HepG2 (cell line): ENCODE results near the gene NOTUM. TPM values are rescaled to one million over a fixed set of nuclear protein-coding genes. Genes with fewer than 3 reads are reported as not detected.

Experiments
- FOXK2 ChIP-seq: fragments of 450-650 bp; IDR thresholded peaks from 2 replicates; pipeline ENCODE4 v1.6.1; 2016
- GATA4 ChIP-seq: sonication (generic); IDR thresholded peaks from 2 replicates; pipeline ENCODE4 v1.6.1; 2016; ENCODE audit warnings: antibody characterized with exemption, low read depth, borderline replicate concordance
- HCFC1 ChIP-seq: fragments of 150-350 bp; IDR thresholded peaks from 2 replicates; pipeline ENCODE4 v1.6.1; 2014; ENCODE audit warnings: low read depth, low read length
- JUN ChIP-seq: sonication (generic); formaldehyde crosslinking; IDR thresholded peaks from 2 replicates; pipeline ENCODE4 v1.4.0; 2020; ENCODE audit warnings: mild to moderate bottlenecking, missing genetic modification reagents
- NAIF1 ChIP-seq: sonication (generic); formaldehyde crosslinking; IDR thresholded peaks from 2 replicates; pipeline ENCODE4 v1.5.0; 2020; ENCODE audit warnings: mild to moderate bottlenecking, missing genetic modification reagents, borderline replicate concordance
- NRL ChIP-seq: sonication (generic); formaldehyde crosslinking; IDR thresholded peaks from 2 replicates; pipeline ENCODE4 v1.5.0; 2020; ENCODE audit warnings: missing genetic modification reagents, mild to moderate bottlenecking, moderate library complexity, borderline replicate concordance
- SP1 ChIP-seq, 2 experiments: fragments of 450-650 bp in 1 of 2; sonication (generic) in 1 of 2; formaldehyde crosslinking in 1 of 2; IDR thresholded peaks; 2 replicates each; pipeline versions ENCODE4 v1.4.0 to v1.6.1; 2016 to 2020; ENCODE audit warnings: missing genetic modification reagents in 1 of 2
- THAP11 ChIP-seq: IDR thresholded peaks from 2 replicates; pipeline ENCODE4 v1.6.1; 2016; ENCODE audit warnings: missing biosample characterization, missing genetic modification reagents
- ZBTB21 ChIP-seq: sonication (generic); formaldehyde crosslinking; IDR thresholded peaks from 2 replicates; pipeline ENCODE4 v1.4.0; 2020; ENCODE audit warnings: missing genetic modification reagents
- ZC3H4 ChIP-seq: sonication (generic); formaldehyde crosslinking; IDR thresholded peaks from 2 replicates; pipeline ENCODE4 v1.4.0; 2020; ENCODE audit warnings: missing genetic modification reagents, borderline replicate concordance
- ZFP36 ChIP-seq: fragments of 150-350 bp; IDR thresholded peaks from 2 replicates; pipeline ENCODE4 v1.6.1; 2018; ENCODE audit warnings: borderline replicate concordance, low read length, low read depth; ENCODE audit not compliant: partially characterized antibody
- ZFYVE20 ChIP-seq: sonication (generic); formaldehyde crosslinking; IDR thresholded peaks from 2 replicates; pipeline ENCODE4 v1.8.0; 2023; ENCODE audit warnings: low read depth, mild to moderate bottlenecking, moderate library complexity, missing genetic modification reagents, borderline replicate concordance
- ZNF138 ChIP-seq: sonication (generic); formaldehyde crosslinking; IDR thresholded peaks from 2 replicates; pipeline ENCODE4 v1.5.0; 2020; ENCODE audit warnings: mild to moderate bottlenecking, low read depth, missing genetic modification reagents
- ZNF552 ChIP-seq: sonication (generic); formaldehyde crosslinking; IDR thresholded peaks from 2 replicates; pipeline ENCODE4 v1.9.0; 2022; ENCODE audit warnings: missing genetic modification reagents, mild to moderate bottlenecking, borderline replicate concordance
- polyA plus RNA-seq, 8 experiments: library from polyadenylated mRNA; depleted of rRNA in 3 of 8; stranded (reverse) in 7 of 8; unstranded in 1 of 8; fragments of >200 nt; fragmentation: Illumina TruSeq in 4 of 8; extraction: Trizol in 4 of 8; gene quantifications; 2 replicates each; pipeline versions ENCODE4 v1.2.1 to v1.2.3, GENCODE V29; 2011 to 2016; ENCODE audit warnings: low read depth in 4 of 8, missing spikeins in 1 of 8, mixed read lengths in 1 of 8; ENCODE audit not compliant: insufficient read depth in 1 of 8
- total RNA-seq, 5 experiments: library from RNA; depleted of rRNA; stranded (reverse); fragments of >200 nt; fragmentation: Illumina TruSeq; extraction: Trizol; gene quantifications; 2 replicates each; pipeline ENCODE4 v1.2.3, GENCODE V29; 2016; ENCODE audit warnings: low read depth in 1 of 5
- TF ChIP-seq, protein P1 (sequence below): sonication (generic); formaldehyde crosslinking; IDR thresholded peaks from 2 replicates; pipeline ENCODE4 v1.4.0; 2020; ENCODE audit warnings: missing genetic modification reagents, borderline replicate concordance
- TF ChIP-seq, protein P2 (sequence below): sonication (generic); formaldehyde crosslinking; conservative IDR thresholded peaks from 2 replicates; pipeline ENCODE4 v1.4.0; 2020; ENCODE audit warnings: missing genetic modification reagents
- TF ChIP-seq, protein P3 (sequence below): sonication (generic); formaldehyde crosslinking; IDR thresholded peaks from 2 replicates; pipeline ENCODE4 v1.8.0; 2022; ENCODE audit warnings: mild to moderate bottlenecking, missing genetic modification reagents, moderate library complexity
- TF ChIP-seq, protein P4 (sequence below): sonication (generic); formaldehyde crosslinking; IDR thresholded peaks from 2 replicates; pipeline ENCODE4 v1.8.1; 2023; ENCODE audit warnings: mild to moderate bottlenecking, missing genetic modification reagents
- TF ChIP-seq, protein P5 (sequence below): sonication (generic); formaldehyde crosslinking; IDR thresholded peaks from 2 replicates; pipeline ENCODE4 v1.4.0; 2020; ENCODE audit warnings: missing genetic modification reagents

NOTUM gene
- total and polyA plus RNA-seq, 2 of the 13 experiments (the other 11 are each of a cell fraction or from before 2014, with no cell fraction given), result 150 to 160 TPM

DNA sequence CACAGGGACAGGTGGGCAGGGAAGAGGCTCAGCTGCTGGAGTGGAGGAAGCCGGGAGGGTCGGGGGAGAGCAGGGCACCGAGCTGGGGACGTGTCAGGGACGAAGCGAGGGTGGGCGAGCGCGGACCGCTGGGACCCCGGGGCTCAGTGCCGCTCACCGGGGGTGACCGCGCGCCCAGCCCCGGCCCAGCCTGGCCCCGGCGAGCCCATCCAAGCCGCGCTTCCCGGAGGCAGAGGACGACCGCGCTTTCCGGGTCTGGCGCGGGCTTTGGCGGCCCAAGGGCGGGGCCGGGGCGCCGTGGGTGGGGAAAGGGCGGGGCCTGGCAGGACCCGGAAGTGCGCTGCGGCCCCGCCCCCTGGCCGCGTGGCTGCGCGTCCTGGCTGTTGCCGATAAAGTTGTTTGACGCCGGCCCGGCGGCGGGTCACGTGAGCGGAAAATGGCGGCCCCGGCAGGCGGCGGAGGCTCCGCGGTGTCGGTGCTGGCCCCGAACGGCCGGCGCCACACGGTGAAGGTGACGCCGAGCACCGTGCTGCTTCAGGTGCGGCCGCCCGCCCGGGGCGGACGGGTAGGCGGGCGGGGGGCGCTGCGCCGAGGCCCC, 16.3 kb upstream of the NOTUM start, which contains the start of gene ASPSCR1 (continued):
- TF ChIP-seq, protein P1, sequence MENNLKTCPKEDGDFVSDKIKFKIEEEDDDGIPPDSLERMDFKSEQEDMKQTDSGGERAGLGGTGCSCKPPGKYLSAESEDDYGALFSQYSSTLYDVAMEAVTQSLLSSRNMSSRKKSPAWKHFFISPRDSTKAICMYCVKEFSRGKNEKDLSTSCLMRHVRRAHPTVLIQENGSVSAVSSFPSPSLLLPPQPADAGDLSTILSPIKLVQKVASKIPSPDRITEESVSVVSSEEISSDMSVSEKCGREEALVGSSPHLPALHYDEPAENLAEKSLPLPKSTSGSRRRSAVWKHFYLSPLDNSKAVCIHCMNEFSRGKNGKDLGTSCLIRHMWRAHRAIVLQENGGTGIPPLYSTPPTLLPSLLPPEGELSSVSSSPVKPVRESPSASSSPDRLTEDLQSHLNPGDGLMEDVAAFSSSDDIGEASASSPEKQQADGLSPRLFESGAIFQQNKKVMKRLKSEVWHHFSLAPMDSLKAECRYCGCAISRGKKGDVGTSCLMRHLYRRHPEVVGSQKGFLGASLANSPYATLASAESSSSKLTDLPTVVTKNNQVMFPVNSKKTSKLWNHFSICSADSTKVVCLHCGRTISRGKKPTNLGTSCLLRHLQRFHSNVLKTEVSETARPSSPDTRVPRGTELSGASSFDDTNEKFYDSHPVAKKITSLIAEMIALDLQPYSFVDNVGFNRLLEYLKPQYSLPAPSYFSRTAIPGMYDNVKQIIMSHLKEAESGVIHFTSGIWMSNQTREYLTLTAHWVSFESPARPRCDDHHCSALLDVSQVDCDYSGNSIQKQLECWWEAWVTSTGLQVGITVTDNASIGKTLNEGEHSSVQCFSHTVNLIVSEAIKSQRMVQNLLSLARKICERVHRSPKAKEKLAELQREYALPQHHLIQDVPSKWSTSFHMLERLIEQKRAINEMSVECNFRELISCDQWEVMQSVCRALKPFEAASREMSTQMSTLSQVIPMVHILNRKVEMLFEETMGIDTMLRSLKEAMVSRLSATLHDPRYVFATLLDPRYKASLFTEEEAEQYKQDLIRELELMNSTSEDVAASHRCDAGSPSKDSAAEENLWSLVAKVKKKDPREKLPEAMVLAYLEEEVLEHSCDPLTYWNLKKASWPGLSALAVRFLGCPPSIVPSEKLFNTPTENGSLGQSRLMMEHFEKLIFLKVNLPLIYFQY (CRISPR knock-in tag), result peak; percentile 50; the same call in 1 of the 2 replicates
- TF ChIP-seq ZC3H4 (CRISPR knock-in tag) (no peak), THAP11 (CRISPR knock-in tag) (peak; percentile 88), FOXK2 (no peak), ZNF552 (CRISPR knock-in tag) (no peak; the same call in 1 of the 2 replicates), GATA4 (peak; percentile 20; the same call in 1 of the 2 replicates), ZBTB21 (CRISPR knock-in tag) (no peak), SP1 (IDR thresholded peaks at IDR 0.05) (0 out of 2 replicates have a peak, but pooled peaks have one; percentile 54), SP1 (CRISPR knock-in tag; IDR thresholded peaks at IDR 0.05) (peak; percentile 99), NRL (CRISPR knock-in tag) (no peak), HCFC1 (peak; percentile 65), NAIF1 (no peak), ZNF138 (peak; percentile 67; the same call in 1 of the 2 replicates), ZFP36 (no peak), JUN (CRISPR knock-in tag) (no peak), ZFYVE20 (CRISPR knock-in tag) (no peak)
- TF ChIP-seq, protein P2, sequence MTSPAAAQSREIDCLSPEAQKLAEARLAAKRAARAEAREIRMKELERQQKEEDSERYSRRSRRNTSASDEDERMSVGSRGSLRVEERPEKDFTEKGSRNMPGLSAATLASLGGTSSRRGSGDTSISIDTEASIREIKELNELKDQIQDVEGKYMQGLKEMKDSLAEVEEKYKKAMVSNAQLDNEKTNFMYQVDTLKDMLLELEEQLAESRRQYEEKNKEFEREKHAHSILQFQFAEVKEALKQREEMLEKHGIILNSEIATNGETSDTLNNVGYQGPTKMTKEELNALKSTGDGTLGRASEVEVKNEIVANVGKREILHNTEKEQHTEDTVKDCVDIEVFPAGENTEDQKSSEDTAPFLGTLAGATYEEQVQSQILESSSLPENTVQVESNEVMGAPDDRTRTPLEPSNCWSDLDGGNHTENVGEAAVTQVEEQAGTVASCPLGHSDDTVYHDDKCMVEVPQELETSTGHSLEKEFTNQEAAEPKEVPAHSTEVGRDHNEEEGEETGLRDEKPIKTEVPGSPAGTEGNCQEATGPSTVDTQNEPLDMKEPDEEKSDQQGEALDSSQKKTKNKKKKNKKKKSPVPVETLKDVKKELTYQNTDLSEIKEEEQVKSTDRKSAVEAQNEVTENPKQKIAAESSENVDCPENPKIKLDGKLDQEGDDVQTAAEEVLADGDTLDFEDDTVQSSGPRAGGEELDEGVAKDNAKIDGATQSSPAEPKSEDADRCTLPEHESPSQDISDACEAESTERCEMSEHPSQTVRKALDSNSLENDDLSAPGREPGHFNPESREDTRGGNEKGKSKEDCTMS (CRISPR knock-in tag), result no peak
- TF ChIP-seq, protein P3, sequence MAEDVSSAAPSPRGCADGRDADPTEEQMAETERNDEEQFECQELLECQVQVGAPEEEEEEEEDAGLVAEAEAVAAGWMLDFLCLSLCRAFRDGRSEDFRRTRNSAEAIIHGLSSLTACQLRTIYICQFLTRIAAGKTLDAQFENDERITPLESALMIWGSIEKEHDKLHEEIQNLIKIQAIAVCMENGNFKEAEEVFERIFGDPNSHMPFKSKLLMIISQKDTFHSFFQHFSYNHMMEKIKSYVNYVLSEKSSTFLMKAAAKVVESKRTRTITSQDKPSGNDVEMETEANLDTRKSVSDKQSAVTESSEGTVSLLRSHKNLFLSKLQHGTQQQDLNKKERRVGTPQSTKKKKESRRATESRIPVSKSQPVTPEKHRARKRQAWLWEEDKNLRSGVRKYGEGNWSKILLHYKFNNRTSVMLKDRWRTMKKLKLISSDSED (CRISPR knock-in tag), result no peak; the same call in 1 of the 2 replicates
- TF ChIP-seq, protein P4, sequence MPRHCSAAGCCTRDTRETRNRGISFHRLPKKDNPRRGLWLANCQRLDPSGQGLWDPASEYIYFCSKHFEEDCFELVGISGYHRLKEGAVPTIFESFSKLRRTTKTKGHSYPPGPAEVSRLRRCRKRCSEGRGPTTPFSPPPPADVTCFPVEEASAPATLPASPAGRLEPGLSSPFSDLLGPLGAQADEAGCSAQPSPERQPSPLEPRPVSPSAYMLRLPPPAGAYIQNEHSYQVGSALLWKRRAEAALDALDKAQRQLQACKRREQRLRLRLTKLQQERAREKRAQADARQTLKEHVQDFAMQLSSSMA, result peak; percentile 98
- TF ChIP-seq, protein P5, sequence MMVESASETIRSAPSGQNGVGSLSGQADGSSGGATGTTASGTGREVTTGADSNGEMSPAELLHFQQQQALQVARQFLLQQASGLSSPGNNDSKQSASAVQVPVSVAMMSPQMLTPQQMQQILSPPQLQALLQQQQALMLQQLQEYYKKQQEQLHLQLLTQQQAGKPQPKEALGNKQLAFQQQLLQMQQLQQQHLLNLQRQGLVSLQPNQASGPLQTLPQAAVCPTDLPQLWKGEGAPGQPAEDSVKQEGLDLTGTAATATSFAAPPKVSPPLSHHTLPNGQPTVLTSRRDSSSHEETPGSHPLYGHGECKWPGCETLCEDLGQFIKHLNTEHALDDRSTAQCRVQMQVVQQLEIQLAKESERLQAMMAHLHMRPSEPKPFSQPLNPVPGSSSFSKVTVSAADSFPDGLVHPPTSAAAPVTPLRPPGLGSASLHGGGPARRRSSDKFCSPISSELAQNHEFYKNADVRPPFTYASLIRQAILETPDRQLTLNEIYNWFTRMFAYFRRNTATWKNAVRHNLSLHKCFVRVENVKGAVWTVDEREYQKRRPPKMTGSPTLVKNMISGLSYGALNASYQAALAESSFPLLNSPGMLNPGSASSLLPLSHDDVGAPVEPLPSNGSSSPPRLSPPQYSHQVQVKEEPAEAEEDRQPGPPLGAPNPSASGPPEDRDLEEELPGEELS (CRISPR knock-in tag), result peak; percentile 74
